Measurements from ENCODE around the gene ACTRT3.

Gene ACTRT3

DNA sequence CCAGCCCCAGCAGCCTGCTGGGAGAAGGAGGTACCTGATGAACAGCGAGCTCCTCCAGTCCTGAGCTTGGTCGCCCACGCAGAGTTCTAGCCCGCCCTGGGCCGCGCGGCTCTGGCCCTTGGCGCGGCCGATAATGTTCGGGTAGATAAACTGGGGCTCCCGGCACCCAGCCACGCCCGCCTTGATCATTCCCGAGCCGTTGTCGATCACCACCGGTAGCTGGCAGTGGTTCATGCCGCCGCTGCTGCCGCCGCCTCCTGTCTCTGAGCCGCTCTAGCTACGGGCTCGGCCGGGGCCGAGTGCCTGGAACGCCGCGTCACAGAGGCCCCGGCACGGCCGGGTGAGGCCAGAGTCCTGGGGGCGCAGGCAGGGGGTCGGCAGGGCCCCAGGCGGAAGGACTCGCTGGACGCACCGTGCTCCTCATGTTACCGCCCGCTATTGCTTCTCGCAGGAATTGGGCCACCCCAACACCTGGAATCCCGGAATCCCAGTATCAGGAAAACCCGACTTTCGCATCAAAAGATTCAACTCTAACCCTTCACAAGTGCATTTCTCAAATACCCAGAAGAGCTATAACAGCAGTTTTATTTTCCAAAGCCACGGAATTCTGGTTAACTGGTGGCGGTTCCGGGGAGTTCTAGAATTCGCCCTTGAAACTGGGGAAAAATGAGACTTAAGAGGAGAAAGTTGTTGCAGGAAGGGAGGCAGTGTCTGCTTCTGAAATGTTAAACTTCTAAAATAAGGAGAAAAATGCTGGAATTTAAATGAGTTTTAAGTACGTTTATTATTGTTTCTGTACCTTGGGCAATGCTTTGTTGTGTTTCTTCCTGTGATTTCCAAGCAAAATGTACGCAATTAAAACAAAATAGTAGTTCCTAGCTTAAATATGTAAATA lies at the start of gene ACTRT3:
Gene ACTRT3, minus strand, starts transcription at position 275 of the 895 bp plus-strand sequence. Its CDS starts 41 bp downstream, at position 234.
- DNase-seq (ENCODE audit: extremely low read depth, low read depth) = no peak
- TF ChIP-seq, protein P1, sequence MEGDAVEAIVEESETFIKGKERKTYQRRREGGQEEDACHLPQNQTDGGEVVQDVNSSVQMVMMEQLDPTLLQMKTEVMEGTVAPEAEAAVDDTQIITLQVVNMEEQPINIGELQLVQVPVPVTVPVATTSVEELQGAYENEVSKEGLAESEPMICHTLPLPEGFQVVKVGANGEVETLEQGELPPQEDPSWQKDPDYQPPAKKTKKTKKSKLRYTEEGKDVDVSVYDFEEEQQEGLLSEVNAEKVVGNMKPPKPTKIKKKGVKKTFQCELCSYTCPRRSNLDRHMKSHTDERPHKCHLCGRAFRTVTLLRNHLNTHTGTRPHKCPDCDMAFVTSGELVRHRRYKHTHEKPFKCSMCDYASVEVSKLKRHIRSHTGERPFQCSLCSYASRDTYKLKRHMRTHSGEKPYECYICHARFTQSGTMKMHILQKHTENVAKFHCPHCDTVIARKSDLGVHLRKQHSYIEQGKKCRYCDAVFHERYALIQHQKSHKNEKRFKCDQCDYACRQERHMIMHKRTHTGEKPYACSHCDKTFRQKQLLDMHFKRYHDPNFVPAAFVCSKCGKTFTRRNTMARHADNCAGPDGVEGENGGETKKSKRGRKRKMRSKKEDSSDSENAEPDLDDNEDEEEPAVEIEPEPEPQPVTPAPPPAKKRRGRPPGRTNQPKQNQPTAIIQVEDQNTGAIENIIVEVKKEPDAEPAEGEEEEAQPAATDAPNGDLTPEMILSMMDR (IDR thresholded peaks at IDR 0.05; ENCODE audit: low read depth, low read length) = no peak

DNA sequence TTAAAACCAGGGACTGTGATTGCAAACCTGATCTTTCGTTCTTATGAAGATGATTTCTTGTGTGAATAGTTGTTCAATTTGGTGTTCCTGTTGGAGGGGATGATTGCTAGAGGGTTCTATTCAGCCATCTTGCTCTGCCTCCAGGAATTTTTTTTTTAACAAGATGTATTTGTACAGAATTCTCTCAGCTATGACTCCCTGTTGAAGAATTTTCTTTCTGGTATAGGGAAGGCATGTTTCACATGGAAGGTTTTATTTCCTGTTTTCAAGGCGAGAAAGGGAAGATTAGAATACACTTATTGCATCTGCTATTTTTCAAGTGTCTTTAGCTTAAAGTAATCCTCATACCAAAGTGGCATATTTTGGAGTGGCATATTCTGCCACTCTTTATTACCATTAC lies 49.0 kb upstream of the ACTRT3 start:
- DNase-seq (ENCODE audit: extremely low read depth, low read depth) = no peak
- TF ChIP-seq, protein P1 (IDR thresholded peaks at IDR 0.05; ENCODE audit: low read depth, low read length) = no peak

DNA sequence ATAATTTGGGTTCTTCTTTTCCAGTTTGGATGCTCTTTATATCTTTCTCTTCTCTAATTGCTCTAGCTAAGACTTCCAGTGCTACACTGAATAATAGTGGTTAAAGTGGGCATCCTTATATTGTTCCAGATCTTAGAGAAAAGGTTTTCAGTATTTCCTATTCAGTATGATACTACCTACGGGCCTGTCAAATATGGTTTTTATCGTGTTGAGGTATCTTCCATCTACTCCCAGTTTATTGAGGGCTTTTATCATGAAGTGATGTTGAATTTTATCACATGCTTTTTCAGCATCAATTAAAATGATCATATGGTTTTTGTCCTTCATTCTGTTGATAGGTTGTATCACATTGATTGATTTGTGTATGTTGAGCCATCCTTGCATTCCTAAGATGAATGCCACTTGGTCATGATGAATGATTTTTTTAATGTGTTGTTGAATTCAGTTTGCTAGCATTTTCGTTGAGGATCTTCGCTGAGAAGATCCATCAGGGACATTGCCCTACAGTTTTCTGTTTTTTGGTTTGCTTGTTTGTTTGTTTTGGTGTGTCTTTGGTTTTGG lies 46.3 kb upstream of the ACTRT3 start:
- TF ChIP-seq, protein P1 (IDR thresholded peaks at IDR 0.05; ENCODE audit: low read depth, low read length) = no peak
- no peak for DNase-seq (ENCODE audit: extremely low read depth, low read depth)

DNA sequence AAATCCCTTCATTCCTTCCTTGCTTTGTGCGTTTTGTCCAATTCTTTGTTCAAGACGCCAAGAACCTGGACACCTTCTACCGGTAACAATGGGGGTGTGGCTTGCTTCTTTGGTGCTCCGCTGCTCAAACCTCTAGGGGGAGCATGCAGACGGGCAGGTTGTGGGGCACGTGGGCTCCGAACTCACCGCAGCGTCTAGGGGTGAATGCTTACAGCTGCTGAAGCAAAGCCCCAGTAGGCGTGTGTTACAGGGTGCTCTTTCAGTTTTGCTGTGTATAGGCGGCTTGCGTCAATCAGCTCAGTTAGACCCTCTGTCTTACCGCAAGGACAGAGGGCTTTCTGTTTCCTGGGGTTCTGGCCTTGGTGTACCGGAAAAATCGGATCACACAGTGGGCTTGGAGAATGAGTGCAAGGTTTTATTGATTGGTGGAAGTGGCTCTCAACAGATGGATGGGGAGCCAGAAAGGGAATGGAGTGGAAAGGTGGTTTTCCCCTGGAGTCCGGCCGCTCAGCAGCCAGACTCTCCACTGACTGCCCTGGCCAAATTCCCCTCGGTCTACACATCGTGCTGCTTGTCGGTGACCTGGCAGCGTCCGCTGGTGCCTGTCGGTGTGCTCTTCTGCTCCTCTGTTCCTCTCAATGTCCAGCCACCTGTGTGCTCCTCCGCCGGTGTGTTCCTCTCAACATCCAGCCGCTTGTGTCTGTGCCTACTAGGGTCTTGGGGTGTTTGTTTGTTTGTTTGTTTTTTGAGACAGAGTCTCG lies 44.6 kb upstream of the ACTRT3 start:
- TF ChIP-seq, protein P1 (IDR thresholded peaks at IDR 0.05; ENCODE audit: low read depth, low read length) = peak; percentile 30
- DNase-seq (ENCODE audit: extremely low read depth, low read depth) = no peak

DNA sequence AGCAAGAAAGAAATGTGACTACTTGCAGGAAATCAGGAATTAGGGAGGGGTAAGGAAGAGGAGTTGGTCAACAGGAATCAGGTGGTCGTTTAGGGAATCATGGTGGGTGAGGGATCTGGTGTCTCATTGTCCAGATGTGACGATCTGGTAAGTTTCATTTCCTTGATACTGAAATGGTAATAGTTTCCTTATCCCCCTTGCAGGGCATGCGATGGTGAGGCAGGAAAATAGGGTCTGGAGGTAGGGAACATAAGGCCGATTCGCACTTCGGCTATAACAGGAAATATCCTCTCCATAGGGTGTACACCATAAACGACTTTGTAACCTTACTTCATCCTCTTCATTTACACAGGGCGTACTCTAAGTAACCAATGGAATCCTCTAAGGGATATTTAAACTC lies 43.9 kb upstream of the ACTRT3 start:
- TF ChIP-seq, protein P1 (IDR thresholded peaks at IDR 0.05; ENCODE audit: low read depth, low read length) = no peak

DNA sequence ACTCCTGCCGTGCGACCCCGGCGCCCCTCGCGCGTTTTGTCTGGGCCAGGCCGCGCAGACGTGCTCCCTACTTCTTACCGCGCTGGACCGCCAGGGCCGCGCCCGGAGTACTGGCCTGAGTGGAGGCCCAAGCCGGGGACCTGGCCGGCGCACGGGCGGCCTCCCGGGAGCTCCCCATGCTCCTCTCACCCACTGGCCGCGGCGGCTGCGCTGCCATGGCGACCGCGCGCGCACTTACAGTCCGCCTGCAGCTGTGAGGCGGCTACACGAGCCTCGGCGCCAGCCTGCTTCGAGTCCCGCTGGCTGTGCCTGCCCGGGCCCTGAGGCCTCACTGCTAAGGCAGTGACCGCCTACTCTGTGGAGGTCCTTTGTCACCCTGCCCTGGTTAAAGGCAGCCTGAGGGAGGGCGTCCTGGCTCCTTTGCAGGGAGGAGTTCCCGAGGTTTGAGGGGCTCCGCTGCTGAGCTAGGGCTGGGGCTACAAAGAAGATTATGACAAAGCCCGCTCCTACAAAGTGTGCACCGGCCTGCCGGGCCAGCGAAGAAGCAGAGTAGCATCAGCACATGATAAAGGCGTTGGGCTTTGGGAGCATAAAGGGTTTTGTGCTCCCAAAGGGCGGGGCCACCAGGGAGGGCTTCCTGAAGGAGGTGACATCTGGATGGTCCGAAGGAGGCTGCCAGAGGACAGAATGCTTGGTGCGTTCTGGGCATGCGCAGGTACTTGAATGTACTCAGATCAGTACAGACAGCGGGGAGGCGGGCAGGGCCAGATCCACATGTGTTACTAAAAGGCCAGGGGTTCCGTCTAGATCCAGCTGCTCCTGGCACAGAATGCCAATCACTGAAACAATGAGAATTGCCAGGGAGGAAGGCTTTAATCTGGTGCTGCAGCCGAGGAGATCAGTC lies 43.2 kb upstream of the ACTRT3 start, which contains the start of the genes LRRC34 and LRRIQ4:
Gene LRRC34, minus strand, starts transcription at position 573 of the 904 bp plus-strand sequence. Its CDS starts 356 bp downstream, at position 217.
Gene LRRIQ4, plus strand, starts transcription at position 539 of the 904 bp plus-strand sequence. CDS start 9,052 bp downstream, outside the sequence.
- peak; percentile 45 for DNase-seq (ENCODE audit: extremely low read depth, low read depth)
- TF ChIP-seq, protein P1 (IDR thresholded peaks at IDR 0.05; ENCODE audit: low read depth, low read length) = no peak

More for the DNA sequence above, 43.9 kb upstream of the ACTRT3 start:
- DNase-seq (ENCODE audit: extremely low read depth, low read depth) = no peak

Measured in AG09319 (cell line).